Activated CD8-positive, alpha-beta memory T cell treated with anti-CD3 and anti-CD28 coated beads, Interleukin-2, amount 50 U/mL, for 48 hours (primary cell): ENCODE results near the gene AATK.

ENCODE experiments used
- DNase-seq: peaks from one replicate; pipeline ENCODE4 v3.0.0-alpha.2; 2020

AATK gene

GRCh38 chr17:81196505-81197408, 30.7 kb upstream of the AATK start:
- no peak for DNase-seq

GRCh38 chr17:81195941-81196495, 30.0 kb upstream of the AATK start:
- no peak for DNase-seq

GRCh38 chr17:81194941-81195901, 29.2 kb upstream of the AATK start:
- DNase-seq: no peak

GRCh38 chr17:81194225-81194760, 28.3 kb upstream of the AATK start:
- DNase-seq: no peak

- DNase-seq: no peak
Measured at GRCh38 chr17:81193470-81194224, 27.6 kb upstream of the AATK start.

- DNase-seq: no peak
Measured at GRCh38 chr17:81193051-81193410, 27.0 kb upstream of the AATK start.

GRCh38 chr17:81192386-81193050, 26.5 kb upstream of the AATK start:
- DNase-seq: no peak

- DNase-seq: no peak
Measured at GRCh38 chr17:81191646-81192045, 25.6 kb upstream of the AATK start.

GRCh38 chr17:81191116-81191515, 25.1 kb upstream of the AATK start:
- DNase-seq: no peak

- DNase-seq: no peak
Measured at GRCh38 chr17:81190591-81190990, 24.6 kb upstream of the AATK start.

GRCh38 chr17:81189670-81190530, 23.9 kb upstream of the AATK start:
- no peak for DNase-seq

- no peak for DNase-seq
Measured at GRCh38 chr17:81189016-81189415, 23.0 kb upstream of the AATK start.

- no peak for DNase-seq
Measured at GRCh38 chr17:81188491-81188840, 22.4 kb upstream of the AATK start.

- no peak for DNase-seq
Measured at GRCh38 chr17:81187586-81188490, 21.8 kb upstream of the AATK start.

- DNase-seq: no peak
Measured at GRCh38 chr17:81187120-81187519, 21.1 kb upstream of the AATK start.

- DNase-seq: no peak
Measured at GRCh38 chr17:81186203-81186602, 20.2 kb upstream of the AATK start.

GRCh38 chr17:81184555-81184954, 18.5 kb upstream of the AATK start:
- no peak for DNase-seq

- no peak for DNase-seq
Measured at GRCh38 chr17:81183807-81184206, 17.8 kb upstream of the AATK start.

- DNase-seq: no peak
Measured at GRCh38 chr17:81183316-81183715, 17.3 kb upstream of the AATK start.

GRCh38 chr17:81182596-81182995, 16.6 kb upstream of the AATK start:
- DNase-seq: no peak
